Measurements from ENCODE around the gene RER1.

Gene RER1

GRCh38 chr1:2449636-2450454 lies 58.2 kb downstream of the RER1 start:
- DNase-seq, result no peak

- no peak for DNase-seq
These were observed 60.1 kb downstream of the RER1 start for GRCh38 chr1:2451741-2452140.

GRCh38 chr1:2452201-2452931 lies 60.7 kb downstream of the RER1 start:
- no peak for DNase-seq

- DNase-seq, result no peak
These were observed 61.3 kb downstream of the RER1 start for GRCh38 chr1:2452932-2453315.

- no peak for DNase-seq
These were observed 62.6 kb downstream of the RER1 start for GRCh38 chr1:2454227-2454626.

Measured in NCI-H748 treated with DMSO at 0.1 percent for 48 hours (cell line).